Cardiac fibroblast (primary cell): ENCODE measurements around the gene DUSP10.

Experiments
- DNase-seq, 2 donors: peaks; one replicate each; pipeline versions ENCODE4 v3.0.0 to v3.0.0-alpha.2; 2010; ENCODE audit warnings: low read depth in 2 of 2
- H3K4me3 ChIP-seq, 2 donors: replicated peaks in 1 of 2; 1 replicate in 1 of 2; 2 replicates in 1 of 2; pipeline ENCODE4 v1.5.1; 2011; ENCODE audit warnings: low read depth in 2 of 2, low read length in 2 of 2, mild to moderate bottlenecking in 2 of 2, moderate library complexity in 1 of 2
- TF ChIP-seq, protein P1 (sequence below): IDR thresholded peaks from one replicate; pipeline ENCODE4 v1.5.1; 2011; ENCODE audit warnings: low read depth, mild to moderate bottlenecking, low read length, inconsistent platforms

The DUSP10 gene

DNA sequence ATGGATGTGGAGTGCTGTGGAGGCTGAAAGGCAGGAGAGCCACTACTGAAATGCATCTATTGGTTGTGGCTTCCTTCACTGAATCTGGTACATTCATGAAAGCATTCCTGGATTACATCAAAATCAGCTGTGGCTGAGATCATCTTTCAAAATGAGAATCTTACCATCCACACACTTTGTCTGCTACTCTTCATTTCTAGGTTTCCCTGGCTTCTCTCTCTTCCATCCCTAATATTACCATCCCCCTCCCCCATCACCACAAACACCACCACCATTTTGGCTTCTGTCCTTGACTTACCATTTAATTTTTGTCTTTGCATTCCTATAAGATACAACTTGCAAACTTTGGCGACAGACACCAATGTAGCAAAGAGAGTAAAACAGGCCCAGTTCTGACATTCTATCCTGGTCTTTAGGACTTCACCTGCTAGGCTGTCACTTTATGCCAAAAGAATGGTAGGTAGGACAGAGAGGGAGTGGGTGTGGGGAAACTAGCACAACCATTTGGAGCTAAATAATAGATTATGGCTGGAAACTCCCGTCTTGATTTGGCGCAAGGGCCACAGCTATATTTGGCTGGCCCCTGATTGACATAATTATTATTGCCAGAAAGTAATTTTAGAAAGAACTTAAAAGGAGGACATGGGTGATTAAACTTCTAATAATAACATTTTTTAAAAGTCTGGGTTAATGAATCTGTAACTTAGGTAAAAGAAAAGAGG is 15.1 kb upstream of the DUSP10 start:
- no peak overlapping the region for H3K4me3 ChIP-seq
- TF ChIP-seq, protein P1, sequence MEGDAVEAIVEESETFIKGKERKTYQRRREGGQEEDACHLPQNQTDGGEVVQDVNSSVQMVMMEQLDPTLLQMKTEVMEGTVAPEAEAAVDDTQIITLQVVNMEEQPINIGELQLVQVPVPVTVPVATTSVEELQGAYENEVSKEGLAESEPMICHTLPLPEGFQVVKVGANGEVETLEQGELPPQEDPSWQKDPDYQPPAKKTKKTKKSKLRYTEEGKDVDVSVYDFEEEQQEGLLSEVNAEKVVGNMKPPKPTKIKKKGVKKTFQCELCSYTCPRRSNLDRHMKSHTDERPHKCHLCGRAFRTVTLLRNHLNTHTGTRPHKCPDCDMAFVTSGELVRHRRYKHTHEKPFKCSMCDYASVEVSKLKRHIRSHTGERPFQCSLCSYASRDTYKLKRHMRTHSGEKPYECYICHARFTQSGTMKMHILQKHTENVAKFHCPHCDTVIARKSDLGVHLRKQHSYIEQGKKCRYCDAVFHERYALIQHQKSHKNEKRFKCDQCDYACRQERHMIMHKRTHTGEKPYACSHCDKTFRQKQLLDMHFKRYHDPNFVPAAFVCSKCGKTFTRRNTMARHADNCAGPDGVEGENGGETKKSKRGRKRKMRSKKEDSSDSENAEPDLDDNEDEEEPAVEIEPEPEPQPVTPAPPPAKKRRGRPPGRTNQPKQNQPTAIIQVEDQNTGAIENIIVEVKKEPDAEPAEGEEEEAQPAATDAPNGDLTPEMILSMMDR, result no peak
- DNase-seq, result no peak

DNA sequence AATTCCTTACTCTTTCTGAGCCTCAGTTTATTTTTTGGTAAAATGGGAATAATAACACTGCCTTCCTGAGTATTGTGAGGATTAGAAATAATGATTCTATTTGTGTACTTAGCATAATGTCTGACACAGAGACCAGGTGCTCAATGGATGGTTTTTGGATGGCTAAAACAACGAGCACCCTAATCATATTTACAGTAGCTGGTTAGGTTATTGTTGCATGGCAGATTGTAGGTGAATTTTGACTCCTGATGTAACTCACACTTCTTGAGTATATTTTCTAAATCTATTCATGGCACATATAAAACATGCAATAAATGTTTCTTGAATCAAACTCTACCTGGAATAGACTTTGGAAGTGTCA is 11.9 kb upstream of the DUSP10 start:
- DNase-seq, result no peak
- no peak overlapping the region for H3K4me3 ChIP-seq
- TF ChIP-seq, protein P1, result no peak

DNA sequence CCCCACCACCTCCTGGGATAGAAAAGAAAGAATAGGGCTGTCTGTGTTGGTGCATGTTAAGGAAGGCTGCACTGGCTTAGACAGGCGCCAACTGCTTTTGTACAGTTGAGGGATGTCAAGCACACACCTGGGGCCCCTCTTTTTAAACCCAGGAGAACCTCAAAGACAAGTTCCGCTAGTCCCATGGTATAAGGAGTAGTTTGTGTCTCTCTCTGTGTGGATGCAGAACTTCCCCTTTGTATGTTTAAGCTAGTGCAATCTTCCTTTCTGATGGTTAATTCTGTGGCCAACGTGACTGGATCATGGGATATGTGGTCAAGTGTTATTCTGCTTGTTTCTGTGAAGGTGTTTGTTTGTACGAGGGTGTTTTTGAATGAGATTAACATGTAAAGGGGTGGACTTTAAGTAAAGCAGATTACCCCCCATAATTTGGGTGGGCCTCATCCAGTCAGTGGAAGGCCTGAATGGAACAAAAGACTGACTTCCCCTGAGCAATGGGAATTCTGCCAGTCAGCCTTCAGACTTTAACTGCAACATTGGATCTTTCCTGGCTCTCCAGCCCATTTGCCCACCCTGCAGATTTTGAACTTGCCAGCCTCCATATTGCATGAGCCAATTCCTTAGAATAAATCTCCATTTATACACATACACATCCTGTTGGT is 9.5 kb upstream of the DUSP10 start:
- no peak overlapping the region for H3K4me3 ChIP-seq
- TF ChIP-seq, protein P1, result no peak
- no peak for DNase-seq

DNA sequence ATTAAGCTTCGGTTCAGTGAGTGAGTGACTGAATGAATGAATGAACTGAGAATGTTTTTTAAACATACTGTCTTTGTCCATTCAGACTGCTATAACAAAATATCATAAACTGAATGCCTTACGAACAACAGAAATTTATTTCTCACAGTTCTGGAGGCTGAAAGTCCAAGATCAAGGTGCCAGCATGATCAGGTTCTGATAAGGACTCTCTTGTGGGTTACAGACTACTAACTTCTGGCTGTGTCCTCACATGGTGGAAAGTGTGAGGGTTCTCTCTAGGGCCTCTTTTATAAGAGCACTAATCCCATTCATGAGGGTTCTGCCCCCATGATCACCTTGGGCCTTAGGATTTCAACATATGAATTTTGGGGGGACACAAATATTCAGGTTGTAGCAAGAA is 7.1 kb upstream of the DUSP10 start:
- DNase-seq, result no peak
- no peak overlapping the region for H3K4me3 ChIP-seq
- TF ChIP-seq, protein P1, result no peak

DNA sequence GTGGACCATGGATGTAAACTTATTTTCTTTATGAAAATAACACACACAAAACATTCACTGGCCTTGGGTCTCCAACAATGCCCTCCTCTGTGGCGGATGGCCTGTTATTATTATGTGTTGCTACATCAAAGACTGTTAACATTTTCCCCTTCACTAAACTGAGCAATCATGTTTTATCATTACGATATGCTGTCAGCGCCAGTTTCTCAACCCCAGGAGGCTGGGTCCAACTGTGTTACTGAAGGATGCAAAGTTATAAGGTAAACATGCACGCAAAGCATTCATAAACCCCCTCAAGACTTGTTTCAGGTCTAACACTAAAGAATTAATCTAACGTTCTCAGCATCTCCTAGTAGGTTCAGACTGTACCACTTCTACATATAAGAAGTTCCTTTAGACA is 6.0 kb upstream of the DUSP10 start:
- no peak for DNase-seq
- TF ChIP-seq, protein P1, result no peak
- no peak overlapping the region for H3K4me3 ChIP-seq

DNA sequence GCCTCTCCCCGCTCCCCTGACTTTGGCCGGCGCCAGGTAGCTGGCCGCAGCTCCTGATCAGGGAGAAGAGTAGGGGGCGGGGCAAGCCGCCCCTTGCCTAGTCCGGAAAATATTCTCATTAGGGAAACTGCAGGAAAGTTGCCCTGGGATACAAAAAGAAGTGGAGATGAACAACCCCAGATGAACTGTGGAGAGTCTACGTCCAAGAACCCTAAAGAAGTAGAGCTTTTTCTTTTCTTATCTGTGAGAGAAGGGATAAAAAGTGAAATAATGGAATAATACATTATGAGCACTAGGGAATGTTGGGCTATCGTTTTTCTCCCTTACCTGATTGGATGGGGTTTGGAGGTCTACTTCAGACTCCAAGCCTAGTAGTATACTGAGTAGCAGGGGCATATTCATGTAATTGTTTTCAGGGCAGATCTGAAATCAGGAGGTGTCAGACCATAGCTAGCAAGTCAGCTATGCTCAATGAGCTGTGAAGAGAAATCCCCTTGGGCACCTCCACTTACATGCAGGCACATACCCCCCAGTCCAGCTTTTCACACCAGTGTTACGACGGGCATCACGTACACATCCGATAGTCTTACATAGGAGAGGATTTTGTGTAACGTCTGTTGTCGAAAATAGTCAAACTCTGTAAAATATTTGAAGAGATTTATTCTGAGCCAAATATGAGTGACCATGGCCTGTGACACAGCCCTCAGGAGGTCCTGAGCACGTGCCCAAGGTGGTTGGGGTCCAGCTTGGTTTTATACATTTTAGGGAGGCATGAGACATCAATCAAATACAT is 1.7 kb upstream of the DUSP10 start:
- no peak for DNase-seq
- peak overlapping the region; percentile 61 to 62 for H3K4me3 ChIP-seq
- TF ChIP-seq, protein P1, result no peak
